ENCODE measurements around the gene ZDHHC14.

DNA sequence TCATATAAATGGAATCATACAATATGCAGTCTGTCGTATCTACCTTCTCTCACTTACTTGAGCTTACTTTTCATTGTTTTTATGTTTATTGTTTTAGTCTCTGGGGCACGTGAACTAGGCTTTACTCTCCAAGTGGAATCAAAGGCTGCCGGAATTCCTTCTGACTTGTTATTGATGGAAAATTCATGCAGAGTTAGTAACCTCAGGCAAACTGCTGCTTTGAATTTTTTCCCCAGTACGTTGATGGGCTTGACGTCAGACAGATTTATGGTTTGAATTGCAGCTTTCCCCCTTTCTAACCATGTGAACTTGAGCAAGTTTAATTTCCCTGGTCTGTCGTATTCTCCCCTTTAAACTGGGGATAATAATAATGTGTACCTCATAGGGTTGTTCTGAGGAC is 68.6 kb downstream of the ZDHHC14 start:
- TF ChIP-seq, protein P1, sequence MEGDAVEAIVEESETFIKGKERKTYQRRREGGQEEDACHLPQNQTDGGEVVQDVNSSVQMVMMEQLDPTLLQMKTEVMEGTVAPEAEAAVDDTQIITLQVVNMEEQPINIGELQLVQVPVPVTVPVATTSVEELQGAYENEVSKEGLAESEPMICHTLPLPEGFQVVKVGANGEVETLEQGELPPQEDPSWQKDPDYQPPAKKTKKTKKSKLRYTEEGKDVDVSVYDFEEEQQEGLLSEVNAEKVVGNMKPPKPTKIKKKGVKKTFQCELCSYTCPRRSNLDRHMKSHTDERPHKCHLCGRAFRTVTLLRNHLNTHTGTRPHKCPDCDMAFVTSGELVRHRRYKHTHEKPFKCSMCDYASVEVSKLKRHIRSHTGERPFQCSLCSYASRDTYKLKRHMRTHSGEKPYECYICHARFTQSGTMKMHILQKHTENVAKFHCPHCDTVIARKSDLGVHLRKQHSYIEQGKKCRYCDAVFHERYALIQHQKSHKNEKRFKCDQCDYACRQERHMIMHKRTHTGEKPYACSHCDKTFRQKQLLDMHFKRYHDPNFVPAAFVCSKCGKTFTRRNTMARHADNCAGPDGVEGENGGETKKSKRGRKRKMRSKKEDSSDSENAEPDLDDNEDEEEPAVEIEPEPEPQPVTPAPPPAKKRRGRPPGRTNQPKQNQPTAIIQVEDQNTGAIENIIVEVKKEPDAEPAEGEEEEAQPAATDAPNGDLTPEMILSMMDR (IDR thresholded peaks at IDR 0.05) = no peak
- TF ChIP-seq POLR2AphosphoS5 (IDR thresholded peaks at IDR 0.05; ENCODE audit: insufficient read depth in 1 of 2, low read depth in 1 of 2) = no peak

Data from vagina (tissue), 2 donors.